Activated T-helper 9 cell treated with anti-CD3 and anti-CD28 coated beads, Interleukin-2, amount 50 U/mL, for 16 hours (primary cell): ENCODE data around the gene CDC42.
"Not testable (repeated sequence)": the region's sequence is repeated elsewhere in the genome, so short reads cannot be mapped to it uniquely, and the experiment has no call there.

Experiments
- DNase-seq: peaks from one replicate; pipeline ENCODE4 v3.0.0-alpha.2; 2020; ENCODE audit warnings: low read depth

The CDC42 gene

GRCh38 chr1:22052115-22053016 lies at the start of gene CDC42:
Gene CDC42 (plus strand): TSS chr1:22052709. CDS start chr1:22078479, 25,770 bp downstream.
- peak; percentile 95 for DNase-seq

- DNase-seq, result not testable (repeated sequence)
Observed at GRCh38 chr1:22002875-22003274, 49.6 kb upstream of the CDC42 start.

DNA sequence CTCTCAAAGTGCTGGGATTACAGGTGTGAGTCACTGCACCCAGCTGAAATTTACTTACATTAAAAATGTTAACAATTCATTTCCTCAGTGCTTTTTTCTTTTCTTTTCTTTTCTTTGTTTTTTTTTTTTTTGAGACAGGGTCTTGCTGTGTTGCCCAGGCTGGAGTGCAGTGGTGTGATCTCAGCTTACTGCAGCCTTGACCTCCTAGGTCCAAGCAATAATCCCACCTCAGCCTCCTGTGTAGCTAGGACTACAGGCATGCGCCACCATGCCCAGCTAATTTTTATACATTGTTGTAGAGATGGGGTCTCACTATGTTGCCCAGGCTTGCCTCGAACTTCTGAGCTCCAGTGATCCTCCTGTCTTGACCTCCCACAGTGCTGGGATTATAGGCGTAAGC lies 48.5 kb upstream of the CDC42 start:
- DNase-seq, result not testable (repeated sequence)

DNA sequence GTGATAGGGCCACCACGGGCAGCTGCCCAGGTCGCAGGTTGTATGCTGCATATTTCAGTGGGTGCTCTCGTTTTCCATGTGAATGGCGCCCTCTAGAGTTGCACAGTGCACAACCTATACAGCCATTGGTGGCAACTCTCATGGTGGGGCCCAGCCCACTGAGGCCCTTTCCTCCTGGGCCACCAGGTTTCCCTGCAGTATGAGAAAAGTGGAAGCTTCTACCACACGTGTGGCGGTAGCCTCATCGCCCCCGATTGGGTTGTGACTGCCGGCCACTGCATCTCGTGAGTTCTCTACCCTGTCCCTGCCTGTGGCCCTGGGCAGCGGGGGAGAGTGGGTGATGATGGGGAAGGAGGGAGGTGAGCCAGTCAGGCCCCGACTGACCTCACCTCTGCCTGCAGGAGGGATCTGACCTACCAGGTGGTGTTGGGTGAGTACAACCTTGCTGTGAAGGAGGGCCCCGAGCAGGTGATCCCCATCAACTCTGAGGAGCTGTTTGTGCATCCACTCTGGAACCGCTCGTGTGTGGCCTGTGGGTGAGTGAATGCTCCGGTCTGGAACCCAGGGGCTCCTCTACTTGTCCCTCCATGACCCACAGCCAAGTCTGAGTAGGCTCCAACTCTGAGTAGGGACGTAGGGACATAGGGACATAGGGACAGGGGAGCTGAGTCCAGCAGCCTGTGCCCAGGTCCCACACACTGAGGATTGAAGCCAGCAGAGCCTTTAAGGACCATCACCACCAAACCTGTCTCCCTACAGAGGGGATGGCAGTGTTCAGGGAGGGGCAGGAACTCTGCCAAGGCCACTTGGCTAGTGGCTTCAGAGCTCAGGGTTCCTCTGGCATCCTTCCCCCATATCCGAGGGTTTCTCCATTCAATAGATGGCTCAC lies 47.0 kb upstream of the CDC42 start:
- DNase-seq, result not testable (repeated sequence)

- not testable (repeated sequence) for DNase-seq
Observed at GRCh38 chr1:22006736-22007135, 45.8 kb upstream of the CDC42 start.

GRCh38 chr1:22007262-22007661 lies 45.2 kb upstream of the CDC42 start:
- DNase-seq, result not testable (repeated sequence)

DNA sequence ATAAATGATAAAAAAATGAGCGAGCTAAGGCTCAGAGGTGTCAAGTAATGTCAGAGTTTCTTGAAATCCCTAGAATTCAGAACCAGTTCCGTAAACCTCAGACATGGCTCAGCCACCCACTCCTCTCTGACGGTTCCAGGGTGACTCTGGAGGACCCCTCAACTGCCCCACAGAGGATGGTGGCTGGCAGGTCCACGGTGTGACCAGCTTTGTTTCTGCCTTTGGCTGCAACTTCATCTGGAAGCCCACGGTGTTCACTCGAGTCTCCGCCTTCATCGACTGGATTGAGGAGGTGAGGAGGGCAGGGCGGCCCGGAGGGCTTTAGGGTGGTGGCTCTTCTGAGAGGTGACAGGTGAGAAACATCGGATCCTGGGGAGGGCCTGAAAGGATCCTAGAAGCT lies 42.9 kb upstream of the CDC42 start:
- not testable (repeated sequence) for DNase-seq

DNA sequence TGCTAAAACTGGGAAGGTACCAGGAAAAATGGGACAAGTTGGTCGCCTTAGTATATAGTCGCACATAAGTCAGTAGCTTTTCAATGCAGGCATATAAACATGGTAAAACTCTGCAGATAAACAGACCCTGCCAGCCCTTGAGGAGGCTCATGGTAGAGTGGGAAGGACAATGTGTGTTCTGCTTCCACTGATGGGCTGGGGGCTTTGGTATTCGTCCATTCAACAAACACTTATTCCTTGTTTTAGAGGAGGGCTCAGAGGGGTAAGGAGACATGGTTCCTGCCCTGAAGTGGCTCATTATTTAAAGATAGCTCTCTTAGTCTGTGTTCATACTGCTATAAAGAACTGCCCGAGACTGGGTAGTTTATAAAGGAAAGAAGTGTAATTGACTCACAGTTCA lies 39.8 kb upstream of the CDC42 start:
- DNase-seq, result not testable (repeated sequence)

GRCh38 chr1:22014575-22015206 lies 37.8 kb upstream of the CDC42 start:
- not testable (repeated sequence) for DNase-seq

DNA sequence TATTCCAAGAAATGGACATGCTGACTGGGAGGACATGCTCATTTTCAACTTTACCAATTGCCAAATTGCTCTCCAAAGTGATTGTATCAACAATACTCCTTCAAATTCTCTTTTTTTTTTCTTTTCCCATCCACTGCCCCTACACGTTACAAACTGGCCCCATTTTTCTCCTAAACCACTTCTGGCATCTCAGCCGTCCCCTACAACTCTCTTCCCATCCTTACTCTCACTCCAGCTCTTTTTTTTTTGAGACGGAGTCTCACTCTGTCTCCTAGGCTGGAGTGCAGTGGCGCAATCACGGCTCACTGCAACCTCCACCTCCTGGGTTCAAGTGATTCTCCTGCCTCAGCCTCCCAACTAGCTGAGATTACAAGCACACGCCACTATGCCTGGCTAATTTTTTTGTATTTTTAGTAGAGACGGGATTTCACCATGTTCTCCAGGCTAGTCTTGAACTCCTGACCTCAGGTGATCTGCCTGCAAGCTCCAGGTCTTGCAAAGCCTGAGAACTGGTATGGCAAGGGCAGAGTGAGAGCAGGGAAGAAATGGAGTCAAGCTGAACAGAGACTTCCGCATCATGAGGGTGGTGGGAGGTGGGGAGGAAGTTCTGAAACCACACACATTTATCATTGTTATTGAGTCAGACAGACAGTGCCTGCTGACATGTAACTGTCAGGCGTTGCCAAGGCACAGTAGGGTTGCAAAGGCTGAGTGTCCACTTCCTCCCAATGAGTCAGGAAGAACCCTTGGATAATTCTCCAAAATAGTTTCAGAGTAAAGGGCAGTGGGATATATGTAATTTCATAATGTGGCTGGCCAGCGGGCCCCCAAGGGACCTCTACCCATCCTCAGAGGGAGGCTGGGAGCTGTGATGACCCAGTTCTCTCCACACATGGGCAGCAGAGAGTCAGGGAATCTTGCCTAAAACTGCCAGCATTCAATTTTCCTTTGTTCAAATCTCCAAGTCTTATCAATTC lies 33.6 kb upstream of the CDC42 start:
- DNase-seq, result peak; percentile 50

DNA sequence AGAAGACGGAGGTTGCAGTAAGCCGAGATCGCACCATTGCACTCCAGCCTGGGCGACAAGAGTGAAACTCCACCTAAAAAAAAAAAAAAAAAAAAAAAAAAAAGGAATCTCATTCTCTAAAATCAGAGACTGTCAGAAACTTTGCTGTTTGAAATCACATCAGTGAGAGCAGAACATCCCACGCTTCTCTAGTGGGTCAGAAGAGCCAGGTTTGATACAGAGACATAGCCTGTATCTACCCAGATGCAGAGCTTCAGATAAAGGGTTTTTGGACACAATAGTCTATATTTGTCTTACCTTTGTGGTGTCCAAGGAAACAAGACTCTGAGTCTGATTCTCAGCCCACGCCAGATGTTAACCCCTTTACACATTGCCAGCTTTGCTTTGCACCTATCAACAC lies 31.4 kb upstream of the CDC42 start:
- DNase-seq, result no peak

GRCh38 chr1:22024485-22025367 lies 27.8 kb upstream of the CDC42 start:
- DNase-seq, result peak; percentile 61

- DNase-seq, result peak; percentile 81
Observed at GRCh38 chr1:22025368-22026155, 26.9 kb upstream of the CDC42 start.

DNA sequence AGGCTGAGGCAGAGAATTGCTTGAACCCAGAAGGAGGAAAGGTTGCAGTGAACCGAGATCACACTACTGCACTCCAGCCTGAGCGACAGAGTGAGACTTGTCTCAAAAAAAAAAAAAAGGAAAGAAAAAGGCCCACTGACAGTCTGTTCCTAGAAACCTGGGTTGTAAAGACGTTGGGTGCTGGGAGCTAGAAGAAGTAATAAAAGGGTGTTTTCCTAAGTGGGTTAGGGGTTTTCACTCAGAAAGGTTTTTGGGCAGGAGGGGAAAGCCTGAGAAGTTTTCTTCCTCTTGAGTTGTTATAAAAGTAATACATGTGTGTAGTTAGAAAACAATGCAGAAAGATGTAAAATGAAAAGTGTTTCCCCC lies 25.6 kb upstream of the CDC42 start:
- no peak for DNase-seq

- no peak for DNase-seq
Observed at GRCh38 chr1:22030057-22030456, 22.5 kb upstream of the CDC42 start.

GRCh38 chr1:22030473-22030872 lies 22.0 kb upstream of the CDC42 start:
- no peak for DNase-seq

DNA sequence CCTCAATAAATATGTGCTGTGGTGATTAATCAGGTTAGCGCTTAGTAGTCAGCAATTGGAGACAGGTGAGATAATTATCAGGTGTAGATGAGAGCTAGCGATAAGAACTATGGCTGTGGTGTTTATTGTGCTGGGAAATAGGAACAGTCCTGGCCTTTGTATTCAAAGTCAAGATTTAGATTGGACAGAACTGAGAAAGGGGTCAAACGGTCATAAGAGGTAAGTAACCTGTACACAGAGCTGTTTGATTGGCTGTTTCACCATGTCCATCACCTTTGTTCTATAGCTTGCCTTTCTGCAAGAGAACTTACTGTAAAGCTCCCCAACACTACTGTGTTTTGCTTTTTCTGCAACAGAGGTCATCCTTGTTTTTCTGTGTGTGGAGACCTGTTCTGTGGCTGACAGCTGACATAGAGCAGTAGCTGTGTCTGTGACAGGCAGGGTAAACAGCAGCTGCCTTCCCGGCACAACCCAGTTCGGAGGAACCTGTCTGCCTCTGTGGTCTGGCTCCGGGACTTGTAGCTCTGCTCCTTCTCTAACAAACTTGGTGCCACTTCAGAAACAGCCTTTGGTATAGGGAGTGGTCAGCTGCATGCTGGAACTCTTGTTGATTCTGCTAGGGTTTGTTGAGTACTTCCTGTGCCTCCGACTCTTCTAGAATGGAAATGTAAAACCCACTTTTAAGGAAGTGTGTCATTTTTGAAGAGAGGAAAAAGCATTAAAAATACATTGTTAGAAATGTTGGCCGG lies 21.1 kb upstream of the CDC42 start:
- DNase-seq, result no peak

GRCh38 chr1:22034834-22035233 lies 17.7 kb upstream of the CDC42 start:
- not testable (repeated sequence) for DNase-seq

DNA sequence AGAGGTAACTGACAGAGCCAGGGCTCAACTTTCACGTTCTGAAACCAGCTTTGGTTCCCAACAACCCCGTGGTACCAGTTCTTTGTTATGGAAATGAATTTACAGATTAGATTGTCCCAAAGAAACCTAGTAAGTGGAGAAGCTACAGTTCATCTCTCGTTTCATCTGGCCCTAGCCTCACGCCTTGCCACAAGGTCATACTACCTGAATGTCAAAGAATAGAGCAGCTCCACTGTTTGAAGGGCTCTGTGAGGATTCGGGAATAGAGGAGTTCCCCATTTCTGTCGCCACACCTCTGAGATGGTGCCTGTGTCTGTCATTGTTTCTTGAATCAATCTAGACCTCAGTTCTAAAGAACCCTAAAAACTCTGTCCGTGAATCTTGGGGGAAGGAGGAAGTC lies 15.0 kb upstream of the CDC42 start:
- no peak for DNase-seq
